Hypothalamus (tissue), 51 donors: ENCODE results near the gene RABL6.
A peak's percentile ranks its signal among the peaks of the same experiment; 100 is the strongest.
"Not testable (repeated sequence)": the region's sequence is repeated elsewhere in the genome, so short reads cannot be mapped to it uniquely, and the experiment has no call there.

Experiments
- DNase-seq, 51 donors: peaks; one replicate each; lab custom pipeline; 2025; lab: John Stamatoyannopoulos, UW

The RABL6 gene

DNA sequence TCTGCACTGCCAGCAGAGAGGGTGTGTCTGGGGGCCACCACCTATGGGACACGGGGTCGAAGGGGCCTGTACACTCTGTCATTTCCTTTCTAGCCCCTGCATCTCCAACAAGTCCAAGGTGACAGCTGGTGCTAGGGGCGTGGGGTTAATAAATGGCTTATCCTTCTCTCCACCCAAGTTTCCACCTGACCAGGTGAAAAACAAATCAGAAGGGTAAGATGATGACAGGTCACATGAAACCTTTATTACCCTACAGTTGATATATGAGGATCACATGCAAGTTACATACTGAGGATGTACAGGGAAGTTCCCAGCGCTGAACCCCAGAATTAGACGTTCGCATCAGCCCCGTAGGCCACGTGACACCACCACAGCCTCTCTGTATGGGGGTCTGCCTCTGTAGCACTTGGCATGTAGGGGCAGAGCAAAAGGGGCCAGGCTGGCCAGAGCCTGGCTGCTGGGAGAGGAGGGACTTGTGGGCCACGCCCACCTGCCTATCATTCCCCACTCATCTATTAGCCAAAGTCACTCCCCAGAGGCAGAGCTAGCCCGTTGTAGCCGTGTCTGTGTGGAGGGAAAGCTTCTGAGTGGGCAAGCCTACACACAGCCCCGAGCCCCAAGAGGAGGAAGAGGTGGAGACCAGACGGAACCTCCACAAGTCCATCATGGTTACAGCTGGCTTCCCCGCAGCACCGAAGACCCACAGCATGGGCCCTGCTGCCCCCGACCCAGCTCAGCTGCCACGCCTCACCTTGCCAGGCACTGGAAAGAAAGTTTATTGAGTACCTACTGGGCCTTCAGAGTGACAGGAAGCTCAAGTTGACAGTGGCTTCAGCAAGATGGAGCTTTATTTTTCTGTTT, 14.4 kb upstream of the RABL6 start:
- no peak for DNase-seq

DNA sequence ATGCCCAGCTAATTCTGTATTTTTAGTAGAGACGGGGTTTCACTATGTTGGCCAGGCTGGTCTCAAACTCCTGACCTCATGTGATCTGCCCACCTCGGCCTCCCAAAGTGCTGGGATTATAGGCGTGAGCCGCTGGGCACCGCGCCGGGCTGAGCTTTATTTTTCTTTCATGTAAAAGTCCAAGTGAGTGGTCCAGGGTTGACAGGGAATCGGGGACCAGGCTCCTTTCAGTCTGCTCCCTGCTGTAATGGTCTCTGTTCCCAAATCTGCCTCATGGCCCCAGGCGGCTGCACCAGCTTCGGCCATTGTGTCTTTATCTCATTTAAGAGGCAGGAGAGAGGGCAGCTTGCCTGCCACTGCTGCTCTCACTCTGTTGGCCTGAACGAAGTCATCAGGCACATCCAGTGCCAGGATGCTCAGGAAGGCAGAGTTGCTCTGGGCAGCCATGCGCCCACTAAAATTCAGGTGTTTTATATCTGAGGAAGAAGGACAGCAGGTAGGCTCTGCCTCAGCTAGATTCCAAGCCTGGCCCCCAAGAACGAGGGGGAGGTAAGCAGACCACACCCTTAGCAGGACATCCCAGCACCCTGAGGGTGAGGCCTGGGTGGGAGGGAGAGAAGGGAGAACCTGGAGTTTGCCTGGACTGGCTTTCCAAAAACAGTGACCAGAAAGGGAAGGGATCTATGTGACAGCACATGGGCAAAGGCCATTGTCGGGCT, 13.3 kb upstream of the RABL6 start:
- DNase-seq, result no peak

DNA sequence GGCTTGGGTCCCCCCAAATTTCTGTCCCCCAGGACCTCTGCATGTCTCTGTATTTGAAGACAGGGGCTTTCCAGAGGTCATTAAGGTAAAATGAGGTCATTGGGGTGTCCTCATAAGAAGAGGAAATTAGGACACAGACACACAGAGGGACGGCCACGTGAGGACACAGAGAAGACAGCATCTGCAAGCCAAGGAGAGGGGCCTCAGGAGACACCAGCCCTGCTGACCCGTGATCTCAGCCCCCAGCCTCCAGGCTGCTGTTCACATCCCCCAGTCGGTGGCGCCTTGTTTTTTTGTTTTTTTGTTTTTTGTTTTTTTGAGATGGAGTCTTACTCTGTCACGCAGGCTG, 12.8 kb upstream of the RABL6 start:
- no peak for DNase-seq

DNA sequence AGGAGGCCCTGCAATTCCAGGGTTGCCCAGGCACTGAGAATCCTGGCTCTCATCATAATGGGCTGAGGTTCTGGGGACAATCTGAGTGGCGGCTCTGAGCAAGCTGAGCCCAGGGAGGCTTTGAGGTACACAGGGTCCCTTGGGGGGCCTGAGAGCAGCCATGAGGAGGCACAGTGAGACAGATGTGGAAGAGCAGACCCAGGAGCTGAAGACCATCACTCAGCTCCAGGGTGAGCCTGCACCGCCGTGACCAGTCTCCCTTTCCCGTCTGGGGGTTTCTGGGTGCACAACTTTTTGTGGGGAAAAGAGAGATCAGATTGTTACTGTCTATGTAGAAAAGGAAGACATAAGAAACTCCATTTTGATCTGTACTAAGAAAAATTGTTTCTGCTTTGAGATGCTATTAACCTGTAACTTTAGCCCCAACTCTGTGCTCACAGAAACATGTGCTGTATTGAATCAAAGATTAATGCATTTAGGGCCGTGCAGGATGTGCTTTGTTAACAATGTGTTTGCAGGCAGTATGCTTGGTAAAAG, 11.4 kb upstream of the RABL6 start, which contains the start of gene CCDC183:
Gene CCDC183 (plus strand): TSS at position 101 of the 537 bp plus-strand sequence. CDS start 60 bp downstream, at position 161.
- no peak for DNase-seq

DNA sequence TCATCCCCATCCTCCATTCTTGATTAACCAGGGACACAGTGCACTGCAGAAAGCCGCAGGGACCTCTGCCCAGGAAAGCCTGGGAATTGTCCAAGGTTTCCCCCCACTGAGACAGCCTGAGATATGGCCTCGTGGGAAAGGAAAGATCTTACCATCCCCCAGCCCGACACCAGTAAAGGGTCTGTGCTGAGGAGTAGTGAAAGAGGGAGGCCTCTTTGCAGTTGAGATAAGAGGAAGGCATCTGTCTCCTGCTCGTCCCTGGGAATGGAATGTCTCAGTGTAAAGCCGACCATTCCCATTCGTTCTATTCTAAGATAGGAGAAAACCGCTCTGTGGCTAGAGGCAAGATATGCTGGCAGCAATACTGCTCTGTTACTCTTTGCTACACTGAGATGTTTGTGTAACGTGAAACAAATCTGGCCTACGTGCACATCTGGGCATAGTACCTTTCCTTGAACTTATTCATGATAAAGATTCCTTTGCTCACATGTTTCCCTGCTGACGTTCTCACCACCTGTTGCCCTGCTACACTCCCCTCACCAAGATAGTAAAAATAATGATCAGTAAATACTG, 10.9 kb upstream of the RABL6 start:
- not testable (repeated sequence) for DNase-seq

DNA sequence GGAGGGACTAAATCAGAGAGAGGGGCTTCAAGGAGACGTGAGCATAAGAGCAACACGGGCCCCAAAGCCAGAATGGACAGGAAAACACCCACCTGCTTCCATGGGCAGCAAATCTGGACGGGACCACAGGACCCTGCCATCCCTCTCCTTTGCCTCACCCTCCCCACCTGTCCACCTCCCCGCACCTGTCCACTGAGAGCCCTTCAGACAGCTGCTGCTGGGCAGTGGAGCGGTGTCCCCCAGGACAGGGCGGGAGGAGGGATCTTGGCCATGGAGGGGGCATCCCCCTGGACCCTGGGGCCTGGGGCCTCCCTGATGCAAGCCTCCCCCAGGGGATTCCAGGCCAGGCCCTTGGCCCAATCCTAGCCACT, 9.1 kb upstream of the RABL6 start:
- no peak for DNase-seq

DNA sequence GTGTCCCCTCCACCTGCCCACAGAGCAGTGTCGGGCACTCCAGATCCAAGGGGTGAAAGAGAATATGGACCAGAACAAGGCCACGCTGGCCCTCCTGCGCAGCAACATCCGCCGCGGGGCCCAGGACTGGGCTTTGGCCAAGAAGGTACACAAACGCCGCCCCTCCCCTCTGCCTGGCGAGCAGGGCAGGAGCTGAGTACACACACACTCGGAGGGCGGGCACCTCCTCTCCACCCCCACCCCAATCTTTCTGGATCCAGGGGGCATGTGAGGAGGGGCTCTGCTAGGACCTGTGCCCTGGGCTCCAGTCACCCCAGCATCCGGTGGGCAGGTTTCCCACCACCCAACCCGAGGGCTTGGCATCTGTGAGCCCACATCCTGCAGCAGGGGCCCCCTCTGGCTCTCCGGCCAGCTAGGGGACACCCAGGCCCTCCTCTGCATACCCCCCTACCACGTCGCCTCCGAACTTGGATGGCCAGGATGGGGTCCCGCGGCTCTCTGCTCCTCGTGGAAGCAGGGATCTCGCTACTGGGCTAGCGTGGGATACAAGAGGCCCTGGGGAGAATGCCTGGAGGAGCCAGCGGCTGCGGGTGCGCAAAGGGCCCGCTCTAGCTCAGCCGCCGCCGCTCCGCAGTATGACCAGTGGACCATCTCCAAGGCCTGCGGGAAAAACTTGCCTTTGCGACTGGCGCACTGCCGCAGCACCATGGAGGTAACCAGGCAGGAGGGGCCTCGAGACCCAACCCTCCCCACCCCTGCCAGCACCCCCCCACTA, 8.5 kb upstream of the RABL6 start:
- DNase-seq, result no peak

DNA sequence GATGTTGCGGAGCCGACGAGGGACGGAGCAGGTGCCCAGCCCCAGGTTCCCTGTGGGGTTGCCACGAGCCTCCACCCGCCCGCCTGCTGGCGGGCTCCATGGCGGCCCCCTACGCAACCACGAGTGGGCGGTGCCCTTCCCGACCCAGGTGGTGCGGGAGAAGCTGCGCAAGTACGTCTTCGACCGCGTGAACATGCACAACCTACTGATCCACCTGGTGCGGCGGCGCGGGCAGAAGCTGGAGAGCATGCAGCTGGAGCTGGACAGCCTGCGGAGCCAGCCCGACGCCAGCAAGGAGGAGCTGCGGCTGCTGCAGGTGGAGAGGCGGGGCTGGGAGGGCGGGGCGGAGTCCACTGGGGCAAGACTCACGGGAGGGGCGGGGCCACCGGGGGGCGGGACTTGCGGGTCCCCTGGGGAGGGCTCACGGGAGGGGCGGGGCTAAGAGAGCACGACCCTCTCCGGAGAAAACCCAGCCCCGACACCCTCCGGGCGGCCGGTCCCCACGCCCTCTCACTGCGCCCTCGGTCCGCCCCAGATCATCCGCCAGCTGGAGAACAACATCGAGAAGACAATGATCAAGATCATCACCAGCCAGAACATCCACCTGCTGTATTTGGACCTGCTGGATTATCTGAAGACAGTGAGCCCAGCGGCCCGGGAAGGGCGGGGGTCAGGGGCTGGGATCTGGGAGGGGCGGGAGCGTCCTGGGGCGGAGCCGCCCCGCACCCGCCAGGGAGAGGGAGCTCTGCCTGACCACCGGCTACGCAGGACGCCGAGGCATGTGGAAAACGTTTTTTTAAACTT, 7.7 kb upstream of the RABL6 start:
- peak in 35 of 51 donors; percentile 13 to 78 (median 59) for DNase-seq

DNA sequence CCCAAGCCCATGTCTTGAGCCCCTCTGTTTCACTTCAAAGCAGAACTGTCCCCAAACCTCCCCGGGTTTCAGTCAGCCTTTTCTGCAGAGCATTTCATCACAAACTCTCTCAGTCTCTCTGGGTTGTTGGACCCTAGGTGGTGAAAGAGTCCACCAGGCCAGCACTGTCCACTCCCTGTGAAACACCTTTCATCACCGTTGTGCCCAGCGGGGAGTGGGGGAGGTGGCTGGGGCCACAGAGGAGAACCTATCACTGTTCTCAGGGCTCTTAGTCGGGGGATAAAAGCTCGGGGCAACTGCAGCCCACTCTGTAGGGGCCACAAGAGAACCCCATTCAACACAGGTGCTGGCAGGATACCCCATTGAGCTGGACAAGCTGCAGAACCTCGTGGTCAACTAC, 5.4 kb upstream of the RABL6 start:
- no peak for DNase-seq

DNA sequence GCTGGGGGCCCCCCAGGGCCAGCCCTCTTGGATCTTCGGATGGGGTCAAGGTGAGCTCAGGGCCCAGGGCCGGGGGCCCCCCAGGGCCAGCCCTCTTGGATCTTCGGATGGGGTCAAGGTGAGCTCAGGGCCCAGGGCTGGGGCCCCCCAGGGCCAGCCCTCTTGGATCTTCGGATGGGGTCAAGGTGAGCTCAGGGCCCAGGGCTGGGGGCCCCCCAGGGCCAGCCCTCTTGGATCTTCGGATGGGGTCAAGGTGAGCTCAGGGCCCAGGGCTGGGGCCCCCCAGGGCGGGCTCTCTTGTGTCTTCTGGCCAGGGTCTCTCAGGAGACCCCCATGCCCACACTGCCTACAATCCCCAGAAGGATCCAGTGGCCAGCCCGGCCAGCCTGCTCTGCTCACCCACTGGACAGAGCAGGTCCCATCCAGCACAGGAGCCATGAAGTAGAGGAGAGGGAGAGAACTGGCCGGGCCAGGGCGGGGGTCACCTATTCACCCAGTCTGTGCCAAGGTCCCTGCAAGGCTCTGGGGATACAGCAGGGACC, 4.7 kb upstream of the RABL6 start:
- not testable (repeated sequence) for DNase-seq

DNA sequence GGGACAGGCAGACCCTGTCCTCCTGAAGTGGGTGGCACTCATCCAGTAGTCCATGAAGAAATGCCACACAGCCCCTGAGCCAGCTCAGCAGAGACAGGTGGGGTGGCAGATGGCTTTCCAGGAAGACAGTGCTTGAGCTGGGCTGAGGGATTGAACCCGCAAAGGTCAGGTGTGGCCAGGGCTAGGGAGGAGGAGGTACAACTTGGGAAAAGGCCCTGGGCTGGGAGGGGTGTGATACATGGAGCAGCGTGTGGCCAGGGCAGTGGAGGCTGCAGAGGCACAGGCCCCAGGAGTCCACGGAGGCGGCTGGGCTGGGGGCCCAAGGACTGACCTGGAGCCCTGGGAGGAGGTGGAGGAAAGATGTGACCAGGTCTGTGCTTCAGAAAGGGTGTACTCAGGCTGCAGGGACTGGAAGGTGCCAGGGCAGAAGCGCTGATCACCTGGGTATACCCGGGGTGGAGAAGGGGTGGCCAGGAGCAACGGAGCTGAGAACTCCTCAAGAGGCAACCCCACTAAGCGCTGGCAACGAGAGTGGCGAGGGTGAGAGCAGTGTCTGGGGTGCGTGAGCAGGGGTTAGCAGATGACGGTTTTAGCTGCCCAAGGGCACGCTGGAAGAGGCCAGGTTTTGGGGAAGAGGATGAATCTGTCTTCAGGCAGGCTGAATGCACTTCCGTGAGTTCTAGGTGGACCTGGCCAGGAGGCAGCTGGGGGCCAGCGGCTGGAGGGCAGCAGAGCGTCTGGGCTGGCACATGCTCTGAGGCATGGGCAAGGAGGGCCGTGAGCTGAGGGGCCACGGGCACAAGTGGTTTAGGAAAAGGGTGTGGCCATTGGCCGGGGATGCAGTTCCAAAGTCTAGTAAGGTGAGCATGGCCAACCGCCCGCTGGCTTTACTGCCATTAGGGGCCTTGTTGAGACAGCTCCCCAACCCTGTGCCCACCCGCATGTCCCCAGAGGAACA, 3.9 kb upstream of the RABL6 start:
- DNase-seq, result no peak

DNA sequence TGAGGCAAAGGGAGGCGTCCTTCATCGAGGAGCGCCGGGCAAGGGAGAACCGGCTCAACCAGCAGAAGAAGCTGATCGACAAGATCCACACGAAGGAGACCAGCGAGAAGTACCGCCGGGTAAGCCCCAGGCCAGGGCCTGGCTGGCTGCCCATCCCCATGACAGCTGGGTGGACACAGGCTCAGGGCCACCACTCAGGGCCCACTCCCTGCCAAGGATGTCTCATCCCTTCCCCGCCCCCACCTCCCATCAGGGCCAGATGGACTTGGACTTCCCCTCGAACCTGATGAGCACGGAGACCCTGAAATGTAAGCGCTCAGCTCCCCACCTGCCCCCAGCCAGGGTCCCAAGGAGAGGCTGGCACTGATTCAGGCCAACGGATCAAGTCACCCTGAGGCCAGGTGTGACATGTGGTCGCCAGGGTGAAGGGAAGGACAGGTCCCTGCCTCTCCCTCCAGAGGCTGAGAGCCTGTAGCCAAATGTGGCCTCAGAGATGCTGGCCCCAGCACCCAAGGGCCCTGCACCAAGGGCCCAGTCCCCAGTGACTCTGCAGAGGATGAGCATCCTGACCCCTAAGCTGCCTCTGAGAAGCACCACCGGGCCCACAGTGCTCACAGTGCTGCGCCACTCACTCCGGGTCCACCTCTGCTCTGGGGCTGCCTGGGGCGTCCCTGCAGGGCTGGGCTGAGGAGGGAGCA, 3.1 kb upstream of the RABL6 start:
- no peak for DNase-seq

DNA sequence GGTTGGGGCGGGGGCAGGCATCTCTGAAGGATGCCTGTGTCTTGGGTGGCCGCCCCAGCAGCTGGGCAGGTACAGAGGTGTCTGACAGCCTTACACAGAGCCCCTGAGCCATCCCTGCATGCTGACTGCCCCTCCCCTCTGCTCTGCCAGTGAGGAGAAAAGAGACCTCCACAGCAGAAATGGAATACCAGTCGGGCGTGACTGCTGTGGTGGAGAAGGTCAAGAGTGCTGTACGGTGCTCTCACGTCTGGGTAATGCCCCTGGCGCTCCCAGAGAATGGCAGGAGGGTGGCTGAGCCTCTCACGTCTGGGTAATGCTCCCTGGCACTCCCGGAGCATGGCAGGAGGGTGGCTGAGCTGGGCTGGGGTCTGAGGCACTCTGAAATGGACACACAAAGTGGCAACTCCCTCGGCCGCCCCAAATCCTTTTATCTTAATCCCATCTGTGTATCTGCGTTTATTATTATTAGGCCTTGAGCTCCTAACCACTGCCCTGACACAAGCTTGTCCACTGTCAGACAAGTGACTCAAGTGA, 2.5 kb upstream of the RABL6 start:
- DNase-seq, result no peak

DNA sequence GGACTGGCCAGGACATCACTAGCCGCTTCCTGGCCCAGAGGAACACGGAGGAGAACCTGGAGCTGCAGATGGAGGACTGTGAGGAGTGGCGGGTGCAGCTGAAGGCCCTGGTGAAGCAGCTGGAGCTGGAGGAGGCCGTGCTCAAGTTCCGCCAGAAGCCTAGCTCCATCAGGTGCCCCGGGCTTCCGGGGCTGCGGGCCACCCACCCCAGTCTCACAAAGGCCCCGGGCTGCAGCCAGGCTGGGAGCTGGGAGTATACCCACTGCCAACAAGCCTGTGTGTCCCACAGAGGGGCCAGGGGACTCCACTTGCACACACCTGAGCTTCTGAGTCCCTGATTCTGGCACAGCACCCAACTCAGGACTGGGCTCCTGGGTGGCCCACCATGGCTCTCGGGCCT, 1.7 kb upstream of the RABL6 start:
- no peak for DNase-seq

DNA sequence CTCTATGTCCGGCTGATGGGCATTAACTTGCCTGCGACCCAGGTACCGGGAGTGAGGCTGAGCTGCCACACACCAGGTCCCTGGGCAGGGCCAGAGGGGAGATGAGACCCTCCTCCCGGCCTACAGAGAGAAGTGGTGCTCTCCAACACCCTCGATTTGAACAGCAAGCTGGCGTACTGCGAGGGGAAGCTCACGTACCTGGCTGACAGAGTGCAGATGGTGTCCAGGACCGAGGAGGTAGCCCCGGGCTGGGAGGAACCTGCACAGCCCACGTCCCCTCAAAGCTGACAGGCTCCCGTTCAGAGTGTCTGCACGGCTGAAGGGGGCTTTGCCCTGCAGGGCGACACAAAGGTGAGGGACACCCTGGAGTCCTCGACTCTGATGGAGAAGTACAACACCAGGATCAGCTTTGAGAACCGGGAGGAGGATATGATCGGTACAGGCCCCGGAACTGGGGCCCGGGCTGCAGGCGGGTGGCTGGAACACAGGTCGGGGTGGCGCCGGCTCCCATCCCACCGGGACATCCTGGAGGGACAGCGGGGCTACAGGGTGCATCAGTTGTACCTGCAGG, 1.0 kb upstream of the RABL6 start:
- DNase-seq, result no peak

DNA sequence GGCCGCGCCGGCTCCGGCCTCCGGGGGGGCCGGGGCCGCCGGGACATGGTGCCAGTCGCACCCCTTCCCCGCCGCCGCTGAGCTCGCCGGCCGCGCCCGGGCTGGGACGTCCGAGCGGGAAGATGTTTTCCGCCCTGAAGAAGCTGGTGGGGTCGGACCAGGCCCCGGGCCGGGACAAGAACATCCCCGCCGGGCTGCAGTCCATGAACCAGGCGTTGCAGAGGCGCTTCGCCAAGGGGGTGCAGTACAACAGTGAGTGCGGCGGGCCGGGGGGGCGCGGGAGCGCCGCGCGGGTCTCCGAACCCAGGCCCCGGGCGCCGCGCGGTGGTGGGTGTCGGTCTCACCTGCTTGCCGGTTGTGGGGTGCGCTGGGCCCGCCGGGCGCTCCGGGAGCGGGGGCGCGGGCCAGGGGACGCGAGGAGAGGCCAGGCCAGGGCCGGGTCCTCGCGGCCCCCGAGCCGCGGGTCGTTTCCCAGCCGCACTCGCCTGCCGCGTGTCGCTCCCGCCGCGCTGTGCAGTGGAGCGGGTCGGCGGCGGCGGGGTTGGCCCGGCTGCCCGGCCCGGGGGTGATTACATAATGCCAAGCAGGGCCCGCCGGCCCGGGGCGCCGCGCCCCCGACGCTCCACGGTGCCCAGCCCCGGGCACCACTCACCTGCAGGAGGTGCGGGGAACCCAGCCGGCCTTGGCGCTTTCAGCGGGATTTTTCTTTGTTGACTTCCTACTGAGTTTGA, 492 bp downstream of the RABL6 start:
- DNase-seq, result peak in 21 of 51 donors; percentile 31 to 70 (median 56)

DNA sequence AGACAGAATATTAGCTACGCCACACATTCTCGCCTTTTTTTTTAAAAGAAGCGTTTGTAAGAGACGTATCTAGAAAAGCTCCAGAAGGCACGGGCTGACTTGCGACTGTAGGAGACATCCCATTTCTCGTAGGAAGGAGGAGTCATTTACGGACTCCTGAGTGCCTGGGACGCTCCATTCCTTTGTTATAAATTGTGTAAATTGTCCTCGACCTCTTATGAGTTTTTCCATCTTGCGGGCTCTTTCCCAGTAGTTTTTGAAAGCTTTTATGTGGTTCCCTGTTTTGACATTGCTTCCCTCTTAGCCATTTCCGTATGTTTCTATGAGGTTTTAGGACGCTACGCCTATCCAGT, 1.0 kb downstream of the RABL6 start:
- DNase-seq, result peak in 1 of 51 donors; percentile 34
